Keratinocyte (primary cell): ENCODE data around the gene MAP3K3. TPM values are rescaled to one million over a fixed set of nuclear protein-coding genes. Genes with fewer than 3 reads are reported as not detected.

Source experiments
- DNase-seq: peaks from one replicate; pipeline ENCODE4 v3.0.0-alpha.2; 2011; ENCODE audit warnings: low read depth, missing footprints, low spot score
- FAIRE-seq: peaks from 2 replicates; lab custom pipeline; 2011; peaks lifted over from hg19 to GRCh38; lab: Jason Lieb, UNC
- H2AFZ ChIP-seq: 2 replicates; pipeline ENCODE4 v1.6.0; 2012; ENCODE audit warnings: low read length, control low read depth, inconsistent platforms; ENCODE audit not compliant: control insufficient read depth
- H3K27ac ChIP-seq: 2 replicates; pipeline ENCODE4 v1.5.1; 2011; ENCODE audit warnings: low read length; ENCODE audit not compliant: control insufficient read depth, insufficient read depth
- H3K27me3 ChIP-seq: 3 replicates; pipeline ENCODE4 v1.6.0; 2011; ENCODE audit warnings: low read length; ENCODE audit not compliant: control insufficient read depth, insufficient read depth; ENCODE audit errors: extremely low read depth
- H3K36me3 ChIP-seq, 2 experiments: 2 replicates in 1 of 2; 3 replicates in 1 of 2; pipeline ENCODE4 v1.5.1; 2011; ENCODE audit warnings: low read length in 2 of 2, mild to moderate bottlenecking in 1 of 2; ENCODE audit not compliant: control insufficient read depth in 2 of 2, insufficient read depth in 2 of 2; ENCODE audit errors: extremely low read depth in 1 of 2
- H3K4me1 ChIP-seq: 3 replicates; pipeline ENCODE4 v1.5.1; 2011; ENCODE audit warnings: low read length; ENCODE audit not compliant: control insufficient read depth, insufficient read depth; ENCODE audit errors: extremely low read depth
- H3K4me2 ChIP-seq: 3 replicates; pipeline ENCODE4 v1.6.0; 2011; ENCODE audit warnings: low read depth, low read length; ENCODE audit not compliant: control insufficient read depth, insufficient read depth; ENCODE audit errors: extremely low read depth
- H3K4me3 ChIP-seq, 3 experiments: fragments of 200-600 bp in 1 of 3; sonication (generic) in 1 of 3; 2 replicates in 2 of 3; 3 replicates in 1 of 3; pipeline ENCODE4 v1.5.1; 2011 to 2016; ENCODE audit warnings: low read length in 3 of 3, mild to moderate bottlenecking in 3 of 3, control low read depth in 2 of 3, inconsistent platforms in 1 of 3, low read depth in 1 of 3, mixed read lengths in 1 of 3, mixed run types in 1 of 3, moderate library complexity in 1 of 3; ENCODE audit not compliant: control insufficient read depth in 2 of 3, insufficient read depth in 2 of 3; ENCODE audit errors: extremely low read depth in 1 of 3
- H3K79me2 ChIP-seq: 2 replicates; pipeline ENCODE4 v1.6.0; 2012; ENCODE audit warnings: low read length; ENCODE audit not compliant: control insufficient read depth, insufficient read depth
- H3K9ac ChIP-seq: 3 replicates; pipeline ENCODE4 v1.6.0; 2011; ENCODE audit warnings: low read length; ENCODE audit not compliant: control insufficient read depth, insufficient read depth; ENCODE audit errors: extremely low read depth
- H3K9me1 ChIP-seq: 3 replicates; pipeline ENCODE4 v1.6.0; 2011; ENCODE audit warnings: low read length; ENCODE audit not compliant: control insufficient read depth, insufficient read depth; ENCODE audit errors: extremely low read depth
- H3K9me3 ChIP-seq: 2 replicates; pipeline ENCODE4 v1.5.1; 2012; ENCODE audit warnings: low read depth, low read length; ENCODE audit not compliant: control insufficient read depth
- H4K20me1 ChIP-seq: 3 replicates; pipeline ENCODE4 v1.6.0; 2011; ENCODE audit warnings: low read length; ENCODE audit not compliant: control insufficient read depth, insufficient read depth; ENCODE audit errors: extremely low read depth
- CTCF ChIP-seq, 3 experiments: IDR thresholded peaks in 1 of 3; conservative IDR thresholded peaks in 1 of 3; optimal IDR thresholded peaks in 1 of 3; 2 replicates in 2 of 3; 3 replicates in 1 of 3; pipeline versions ENCODE3 to v1.5.1; 2011; ENCODE audit warnings: low read length in 3 of 3, mild to moderate bottlenecking in 3 of 3, moderate library complexity in 2 of 3, control low read depth in 1 of 3, inconsistent platforms in 1 of 3; ENCODE audit not compliant: insufficient read depth in 2 of 3; ENCODE audit errors: extremely low read depth in 1 of 3
- EZH2 ChIP-seq: IDR thresholded peaks from one replicate; pipeline ENCODE4 v1.6.1; 2012; ENCODE audit warnings: inconsistent platforms, mild to moderate bottlenecking, low read length, moderate library complexity
- dilution Hi-C: fragments of 300-500 bp; cut with MboI; formaldehyde crosslinking; loops from one replicate; pipeline ENCODE4 v1.7.0; 2020; ENCODE audit warnings: low sequenced_read_pairs; ENCODE audit not compliant: extremely low pct_ligation_motif_present
- polyA plus RNA-seq, 5 experiments: library from polyadenylated mRNA; depleted of rRNA in 3 of 5; stranded (reverse) in 3 of 5; stranded (forward) in 1 of 5; unstranded in 1 of 5; fragments of >200 nt; gene quantifications; 1 replicate in 1 of 5; 2 replicates in 3 of 5; 3 replicates in 1 of 5; pipeline versions ENCODE4 v1.2.1 to v1.2.3, GENCODE V29; 2011 to 2012; ENCODE audit warnings: missing spikeins in 2 of 5, low read depth in 1 of 5, low replicate concordance in 1 of 5

Gene MAP3K3
- polyA plus RNA-seq, 1 donor (not counting 4 experiments of a cell fraction or from before 2014, with no cell fraction given): 9.8 TPM

- no peak for FAIRE-seq
- DNase-seq: no peak
- peak overlapping the region; percentile 48 for H3K4me2 ChIP-seq
- no peak overlapping the region for H2AFZ ChIP-seq
- no peak overlapping the region for H3K9ac ChIP-seq
- no peak overlapping the region for H3K27ac ChIP-seq
- H3K36me3 ChIP-seq: peaks cover 0 to 10% of the 10 kb centered on the region in 2 experiments
- TF ChIP-seq CTCF (optimal IDR thresholded peaks at IDR 0.05 in 1 of 3, IDR thresholded peaks at IDR 0.05 in 1 of 3, conservative IDR thresholded peaks at IDR 0.05 in 1 of 3; ENCODE audit: extremely low read depth in 1 of 3, insufficient read depth in 2 of 3, low read length in 3 of 3) (peak in 1 of 3 experiments; percentile 1), EZH2 (no peak)
- H4K20me1 ChIP-seq: no peaks in the 10 kb centered on the region
- no peaks in the 10 kb centered on the region for H3K79me2 ChIP-seq
- H3K9me1 ChIP-seq: no peaks in the 10 kb centered on the region
- dilution Hi-C loops: no loop called here
- H3K9me3 ChIP-seq: no peaks in the 10 kb centered on the region
- no peaks in the 10 kb centered on the region for H3K27me3 ChIP-seq
- no peaks in the 10 kb centered on the region for H3K4me1 ChIP-seq
- peak overlapping the region; percentile 12 to 40 (median 26) for H3K4me3 ChIP-seq
Observed at GRCh38 chr17:63700528-63701455, 78.6 kb downstream of the MAP3K3 start.

GRCh38 chr17:63701456-63701820 lies 79.2 kb downstream of the MAP3K3 start:
- no peak overlapping the region for H3K4me2 ChIP-seq
- no peak for FAIRE-seq

More at GRCh38 chr17:63701456-63701820, 79.2 kb downstream of the MAP3K3 start:
- Histone ChIP-seq H3K27me3 (no peaks in the 10 kb centered on the region), H3K27ac (no peak overlapping the region), H3K4me3 (no peak overlapping the region), H3K79me2 (no peaks in the 10 kb centered on the region), H2AFZ (no peak overlapping the region), H3K9me1 (no peaks in the 10 kb centered on the region), H4K20me1 (no peaks in the 10 kb centered on the region), H3K4me1 (no peaks in the 10 kb centered on the region), H3K9me3 (no peaks in the 10 kb centered on the region), H3K36me3 (peaks cover 0 to 12% of the 10 kb centered on the region in 2 experiments), H3K9ac (no peak overlapping the region)
- TF ChIP-seq CTCF (optimal IDR thresholded peaks at IDR 0.05 in 1 of 3, IDR thresholded peaks at IDR 0.05 in 1 of 3, conservative IDR thresholded peaks at IDR 0.05 in 1 of 3; ENCODE audit: extremely low read depth in 1 of 3, insufficient read depth in 2 of 3, low read length in 3 of 3) (no peak), EZH2 (no peak)
- DNase-seq: no peak
- dilution Hi-C loops: no loop called here
